NOMO-1 treated with DMSO at 0.1 percent for 48 hours (cell line): ENCODE measurements around the gene FSCN2.

Experiments
- DNase-seq: peaks from one replicate; lab custom pipeline; 2025; ENCODE audit not compliant: unreplicated experiment; lab: John Stamatoyannopoulos, UW

The FSCN2 gene

GRCh38 chr17:81552244-81553017, 24.3 kb downstream of the FSCN2 start, which contains the start of gene FAAP100:
FAAP100 (minus strand) TSS chr17:81552353; CDS start chr17:81552330, 23 bp downstream.
- peak; percentile 69 for DNase-seq

DNA sequence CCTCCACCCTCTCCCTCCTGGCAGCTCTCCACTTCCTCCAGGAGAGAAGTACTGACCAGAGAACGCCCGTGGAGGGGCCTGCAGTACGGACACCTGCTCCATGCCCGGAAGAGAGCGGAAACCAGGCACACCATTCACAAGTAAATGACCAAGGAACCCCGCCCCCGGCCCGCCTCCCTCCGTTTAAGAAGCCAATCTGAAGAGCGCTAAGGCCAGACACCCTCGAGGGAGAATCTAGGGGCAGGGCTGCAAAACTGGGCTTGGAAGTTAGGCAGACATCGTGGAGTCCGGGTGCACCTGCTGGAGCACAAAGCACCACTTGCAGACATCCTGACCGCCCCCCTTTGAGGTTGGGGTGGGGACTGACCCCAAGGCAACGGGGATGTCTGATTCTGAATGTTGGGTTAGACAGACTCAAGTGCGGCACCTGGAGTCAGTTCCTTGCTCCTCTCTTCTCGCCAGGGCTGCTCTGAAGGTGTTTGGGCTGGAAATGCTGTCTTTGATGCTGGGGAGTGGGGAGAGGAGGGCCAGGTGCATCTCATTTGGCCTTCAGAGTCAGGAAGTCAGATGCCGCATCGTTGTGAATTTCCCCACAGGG, 24.9 kb downstream of the FSCN2 start:
- peak; percentile 87 for DNase-seq

DNA sequence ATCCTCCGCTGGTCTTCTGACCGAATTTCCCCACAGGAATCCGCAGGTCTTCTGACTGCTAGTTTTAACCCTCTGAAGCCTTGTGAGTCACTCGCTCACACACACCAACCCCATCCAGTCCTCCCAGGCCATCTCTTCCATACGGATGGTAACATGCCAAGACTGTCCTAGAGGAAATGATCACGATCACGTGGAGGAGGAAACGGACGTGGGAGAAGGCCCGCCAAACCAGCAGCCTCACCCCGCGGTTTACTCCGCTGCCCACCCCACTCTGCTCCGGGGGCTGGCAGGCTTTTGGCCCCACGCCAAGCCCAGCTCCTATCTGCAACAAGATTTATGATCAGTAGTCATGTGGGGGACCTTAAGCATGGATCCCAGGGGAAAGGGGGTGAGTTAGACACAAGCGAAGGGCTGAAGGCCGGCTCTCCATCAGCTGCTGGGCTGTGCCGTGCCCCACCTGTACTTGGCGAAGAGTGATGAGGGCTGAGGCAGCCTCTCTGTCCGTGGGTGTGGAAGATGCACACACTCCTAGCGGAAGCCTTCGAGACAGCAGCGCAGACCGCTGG, 25.5 kb downstream of the FSCN2 start:
- DNase-seq = no peak

- peak; percentile 55 for DNase-seq
Observed at GRCh38 chr17:81556175-81556691, 28.1 kb downstream of the FSCN2 start.

GRCh38 chr17:81556863-81557262, 28.7 kb downstream of the FSCN2 start:
- DNase-seq = no peak

DNA sequence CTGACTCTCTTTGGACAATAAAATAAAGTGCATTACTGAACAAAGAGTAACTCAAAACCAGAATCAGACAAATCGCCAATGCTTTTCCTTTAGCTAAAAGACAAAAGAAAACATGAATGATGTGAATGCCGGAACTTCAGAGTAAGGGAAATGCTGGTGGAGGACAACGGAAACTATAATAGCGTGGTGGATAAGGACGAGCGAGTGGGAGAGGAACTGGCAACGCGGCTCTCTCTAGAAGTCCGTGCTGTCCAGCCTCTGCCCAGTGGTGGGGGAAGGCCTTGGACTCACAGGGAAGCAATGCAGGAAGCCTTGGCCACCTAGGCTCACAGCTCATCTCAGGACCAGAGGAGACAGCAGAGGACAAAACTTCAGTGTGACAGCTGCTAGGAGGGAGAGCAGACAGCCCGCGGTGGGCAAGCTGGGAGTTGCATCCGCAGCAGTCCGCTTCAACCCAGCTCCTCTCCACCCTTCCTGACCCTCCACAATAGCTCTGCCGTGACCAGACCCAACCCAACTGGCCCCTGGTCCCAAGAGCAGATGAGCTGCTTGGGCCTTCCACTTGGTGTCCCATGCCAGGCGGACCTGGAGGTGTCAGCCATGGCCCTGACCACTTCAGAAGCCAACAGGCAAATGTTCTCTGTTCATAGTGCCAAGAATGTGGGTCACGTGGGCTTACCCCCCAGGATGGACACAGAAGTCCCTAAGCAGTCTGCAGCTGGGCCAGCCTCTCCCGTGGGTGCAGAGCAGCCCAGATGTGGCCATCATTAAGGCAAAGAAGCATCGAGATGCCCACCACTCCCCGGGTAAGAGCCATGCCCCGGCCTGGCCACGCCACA, 29.3 kb downstream of the FSCN2 start:
- no peak for DNase-seq

DNA sequence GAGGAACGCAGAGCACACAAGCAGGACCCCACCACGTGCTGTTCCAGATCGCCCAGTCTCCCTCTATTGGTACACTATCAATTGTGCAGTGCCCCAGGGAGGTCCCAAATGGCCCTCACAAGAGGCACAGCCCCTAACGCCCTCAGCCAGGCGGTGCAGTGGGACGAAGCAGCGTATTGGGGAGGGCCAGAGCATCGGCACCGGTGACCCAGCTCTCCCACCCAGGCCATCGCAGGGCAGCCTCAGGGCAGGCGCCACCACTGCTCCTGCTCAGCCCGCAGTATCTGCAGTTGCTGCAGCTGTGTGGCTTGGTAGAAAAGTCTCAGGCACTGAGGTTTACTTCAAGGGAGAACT, 29.9 kb downstream of the FSCN2 start:
- no peak for DNase-seq

DNA sequence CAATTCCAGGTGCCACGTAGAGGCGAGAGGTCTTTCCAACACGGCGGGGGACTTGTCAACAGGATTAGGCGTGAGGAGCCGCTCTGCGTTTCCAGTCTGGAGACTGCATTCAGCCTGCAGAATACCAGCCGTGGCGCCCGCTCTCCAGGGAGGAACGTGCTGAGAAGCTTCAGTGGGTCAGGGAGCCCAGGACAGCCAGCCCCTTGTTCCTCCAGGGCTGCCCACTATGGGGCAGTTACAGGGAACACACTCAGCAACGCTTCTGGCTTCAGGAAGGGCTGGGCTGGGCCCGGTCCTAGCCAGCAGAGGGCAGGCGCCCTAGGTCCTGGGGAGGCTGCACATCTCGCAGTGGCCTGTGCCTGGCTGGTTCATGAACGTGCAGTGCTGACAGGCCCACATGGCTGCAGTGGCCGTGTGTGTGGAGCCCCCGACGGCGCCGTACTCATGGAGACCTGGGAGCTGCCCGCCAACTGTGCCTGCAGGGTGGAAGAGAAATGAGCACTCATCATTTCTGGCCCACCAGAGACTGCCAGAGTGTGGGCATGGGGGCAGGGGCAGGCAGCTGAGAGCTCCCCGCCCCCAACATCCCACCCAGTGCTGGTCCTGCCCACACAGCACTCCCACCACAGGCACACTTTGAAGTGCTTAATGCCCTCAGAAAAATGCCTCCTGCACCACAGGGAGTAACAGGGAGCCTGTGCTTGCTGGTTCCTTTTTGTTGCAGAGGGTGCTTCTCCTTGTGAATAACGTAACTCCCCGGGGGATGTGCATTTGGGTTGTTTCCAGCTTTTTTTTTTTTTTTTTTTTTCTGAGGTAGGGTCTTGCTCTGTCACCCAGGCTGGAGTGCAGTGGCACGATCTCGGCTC, 31.0 kb downstream of the FSCN2 start:
- peak; percentile 45 for DNase-seq

DNA sequence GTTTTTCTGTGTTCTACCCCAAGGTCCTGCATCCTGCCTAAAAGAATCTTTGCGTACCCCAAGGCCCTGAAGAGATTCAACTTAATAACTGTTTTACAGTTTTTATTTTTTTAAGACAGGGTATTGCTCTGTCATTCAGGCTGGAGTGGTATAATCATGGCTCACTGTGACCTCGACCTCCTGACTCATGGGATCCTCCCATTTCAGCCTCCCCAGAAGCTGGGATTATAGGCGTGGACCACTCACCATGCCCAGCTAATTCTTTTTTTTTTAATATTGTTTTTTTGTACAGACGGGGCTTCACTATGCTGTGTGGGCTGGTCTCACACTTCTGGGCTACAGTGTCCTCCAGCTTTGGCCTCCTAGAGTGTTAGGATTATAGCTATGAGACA, 33.3 kb downstream of the FSCN2 start:
- no peak for DNase-seq

GRCh38 chr17:81563861-81564586, 35.8 kb downstream of the FSCN2 start:
- DNase-seq = peak; percentile 80

DNA sequence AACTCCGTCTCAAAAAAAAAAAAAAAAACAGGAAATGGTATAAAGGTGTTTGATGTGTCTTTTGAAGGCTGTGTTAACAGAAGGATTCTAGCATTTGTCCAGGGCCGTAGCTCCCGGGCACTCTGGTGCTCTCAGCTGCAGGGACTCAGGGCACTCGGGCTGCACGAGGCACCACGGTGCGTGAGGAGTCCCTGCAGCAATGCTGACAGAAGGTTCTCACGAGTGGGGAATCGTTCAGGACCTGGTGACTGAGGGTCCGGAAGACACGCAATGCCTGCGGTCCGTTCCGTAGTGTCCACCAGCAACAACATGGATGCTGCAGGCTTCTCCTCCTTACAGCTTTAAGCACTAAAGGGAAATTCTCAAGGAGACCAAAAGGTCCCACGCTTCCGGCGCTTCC, 36.6 kb downstream of the FSCN2 start:
- peak; percentile 10 for DNase-seq

GRCh38 chr17:81565231-81565630, 37.1 kb downstream of the FSCN2 start:
- DNase-seq = no peak

- DNase-seq = peak; percentile 30
Observed at GRCh38 chr17:81566461-81567126, 38.4 kb downstream of the FSCN2 start.

- DNase-seq = no peak
Observed at GRCh38 chr17:81567191-81567590, 39.0 kb downstream of the FSCN2 start.

- no peak for DNase-seq
Observed at GRCh38 chr17:81568416-81568815, 40.2 kb downstream of the FSCN2 start.

DNA sequence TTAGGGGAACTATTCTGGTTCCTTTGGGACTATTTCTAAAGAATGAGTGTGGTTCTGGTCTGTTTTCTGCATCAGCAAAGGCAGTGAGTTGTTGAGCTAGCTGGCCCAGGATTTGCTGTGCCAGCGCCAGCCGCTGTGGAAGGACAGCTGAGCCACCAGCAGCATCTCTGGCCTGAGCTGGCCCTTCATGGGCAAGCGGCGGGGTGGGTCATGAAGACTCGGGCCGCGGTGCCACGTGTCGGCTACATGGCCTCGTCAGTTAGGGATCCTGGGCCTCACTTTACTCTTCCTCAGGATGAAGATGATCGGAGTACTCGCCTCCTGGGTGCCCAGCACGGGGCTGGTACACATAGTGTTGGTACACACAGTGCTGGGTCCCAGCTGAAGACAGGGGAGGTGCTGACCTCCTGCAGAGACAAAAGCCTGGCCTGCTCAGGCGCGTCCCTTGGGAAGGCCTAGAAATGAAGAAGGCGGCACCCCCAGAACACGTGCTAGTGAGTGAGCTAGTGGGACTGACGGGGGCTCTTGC, 41.9 kb downstream of the FSCN2 start:
- no peak for DNase-seq

- DNase-seq = no peak
Observed at GRCh38 chr17:81570964-81571363, 42.8 kb downstream of the FSCN2 start.

DNA sequence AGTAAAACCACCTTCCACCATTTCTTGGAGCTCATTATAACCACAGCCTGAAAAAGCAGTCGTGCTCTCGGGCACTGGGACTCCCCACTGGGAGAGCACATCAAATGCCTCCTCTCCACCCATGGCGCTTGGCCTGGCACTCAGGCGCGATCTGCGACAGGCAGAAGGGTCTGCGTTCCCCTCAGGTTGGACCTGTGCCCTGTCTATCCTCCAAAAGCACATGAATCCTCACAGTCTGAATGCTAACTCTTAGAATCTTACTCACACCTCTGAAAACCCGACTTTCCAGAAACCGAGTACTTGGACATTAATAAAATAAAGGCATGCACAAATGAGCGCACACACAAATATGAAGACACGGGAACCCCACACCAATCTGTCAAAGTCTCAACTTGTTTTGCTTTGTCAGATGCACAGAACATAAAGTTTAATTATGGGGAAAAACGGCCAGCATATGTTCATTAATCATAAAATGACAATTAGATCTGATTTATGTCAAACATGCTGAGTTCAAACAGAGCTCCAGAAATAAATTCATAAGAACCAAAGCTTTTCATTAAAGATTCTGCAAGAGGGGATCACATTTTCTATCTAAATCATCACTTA, 44.5 kb downstream of the FSCN2 start:
- no peak for DNase-seq
